ENCODE measurements around the gene FGFR2. TPM values are rescaled to one million over a fixed set of nuclear protein-coding genes. Genes with fewer than 3 reads are reported as not detected.

The FGFR2 gene
- total RNA-seq, 1 experiment from 2014 or later = 135 TPM

- H2BK15ac ChIP-seq (ENCODE audit: low read depth, low read length) = no peak overlapping the region
- no peak overlapping the region for H4K5ac ChIP-seq (ENCODE audit: insufficient read length, low read depth, low read length)
- no peaks in the 10 kb centered on the region for H3K4me1 ChIP-seq (ENCODE audit: insufficient read depth, low read length)
- H4K8ac ChIP-seq (replicated peaks; ENCODE audit: insufficient read length, low read depth, low read length) = no peak overlapping the region
- H2BK20ac ChIP-seq (ENCODE audit: low read depth, low read length, poor library complexity, severe bottlenecking) = no peak overlapping the region
- H3K4me2 ChIP-seq (ENCODE audit: insufficient read depth, insufficient read length, low read length) = no peak overlapping the region
- Mint-ChIP-seq H3K4me3 (no peak overlapping the region), H3K36me3 (ENCODE audit: insufficient read depth in 1 of 3, low read depth in 3 of 3) (peaks cover 25 to 81% (median 78%) of the 10 kb centered on the region in 3 experiments; a peak in 6 of 7 replicates), H3K4me1 (peaks cover 36 to 43% of the 10 kb centered on the region in 2 experiments), H3K27ac (peak overlapping the region; percentile 65 to 93 (median 90); a peak in 6 of 7 replicates), H3K27me3 (ENCODE audit: low read depth) (no peaks in the 10 kb centered on the region; the same call in 1 of the 2 replicates), H3K9me3 (no peaks in the 10 kb centered on the region)
- no peak overlapping the region for H3K27ac ChIP-seq (ENCODE audit: insufficient read length, low read depth, low read length)
- H2AFZ ChIP-seq (ENCODE audit: low read length) = no peak overlapping the region
- no peak overlapping the region for H2BK5ac ChIP-seq (ENCODE audit: insufficient read length, low read length)
- no peak for TF ChIP-seq CTCF (conservative IDR thresholded peaks at IDR 0.05)
- H3K23ac ChIP-seq (ENCODE audit: insufficient read length, low read depth, low read length) = no peak overlapping the region
- no CpG with 5 or more reads among the region's 16 CpGs for WGBS (ENCODE audit: extremely low coverage, insufficient read length, low lambda C conversion rate)
- no peak overlapping the region for H3T11ph ChIP-seq (ENCODE audit: low read length)
- H3K9ac ChIP-seq (ENCODE audit: extremely low read depth, insufficient read length, low read length) = no peak overlapping the region
- H2AK5ac ChIP-seq (ENCODE audit: insufficient read length, low read length) = no peak overlapping the region
- H3K79me2 ChIP-seq (ENCODE audit: insufficient read depth, low read length) = peaks cover 9% of the 10 kb centered on the region; the same call in 1 of the 2 replicates
- H3K9me3 ChIP-seq (ENCODE audit: control insufficient read depth, low read depth, low read length) = no peaks in the 10 kb centered on the region
- H3K4ac ChIP-seq (ENCODE audit: low read depth, low read length) = no peak overlapping the region
- H3K56ac ChIP-seq (ENCODE audit: insufficient read length, low read depth, low read length) = no peak overlapping the region
- no peaks in the 10 kb centered on the region for H4K20me1 ChIP-seq (ENCODE audit: control insufficient read depth, insufficient read depth, insufficient read length)
- no peak overlapping the region for H3K18ac ChIP-seq (ENCODE audit: insufficient read length, low read depth, low read length)
- H3K23me2 ChIP-seq (ENCODE audit: insufficient read length, low read depth, low read length, poor library complexity, severe bottlenecking) = no peaks in the 10 kb centered on the region
- no peak overlapping the region for H2BK120ac ChIP-seq (ENCODE audit: low read depth, low read length, poor library complexity, severe bottlenecking)
- no peak overlapping the region for H4K91ac ChIP-seq (ENCODE audit: insufficient read length, low read depth, low read length)
- no peaks in the 10 kb centered on the region for H3K27me3 ChIP-seq (ENCODE audit: insufficient read depth, low read length)
- H3K79me1 ChIP-seq (ENCODE audit: insufficient read depth, low read depth, low read length, poor library complexity, severe bottlenecking) = peaks cover 3% of the 10 kb centered on the region
- H2BK12ac ChIP-seq (ENCODE audit: insufficient read length, low read depth, low read length) = no peak overlapping the region
- no peak for DNase-seq
- H3K14ac ChIP-seq (ENCODE audit: insufficient read depth, low read length) = no peak overlapping the region
Measured at GRCh38 chr10:121525251-121526134, 72.8 kb downstream of the FGFR2 start.

All from H9 (cell line).